Activated T-helper 1 cell treated with anti-CD3 and anti-CD28 coated beads, Interleukin-12 subunit alpha, Interleukin-12 subunit beta, Interleukin-2, Interleukin-4 antibody, amounts not matched to agents 30 ng/mL and 10 ng/mL and 1 ng/mL, durations not matched to agents 14 hours and 24 hours and 36 hours (primary cell): ENCODE results near the gene TCEAL4. TPM values are rescaled to one million over a fixed set of nuclear protein-coding genes. Genes with fewer than 3 reads are reported as not detected.

Experiments
- DNase-seq: peaks from one replicate; pipeline ENCODE4 v3.0.0; 2021; ENCODE audit warnings: low spot score
- H3K27ac Mint-ChIP-seq: one replicate; pipeline ENCODE4 v1.8.0; 2021; ENCODE audit warnings: mild to moderate bottlenecking, mixed read lengths
- H3K27me3 Mint-ChIP-seq: one replicate; pipeline ENCODE4 v1.8.0; 2022; ENCODE audit warnings: mild to moderate bottlenecking, moderate library complexity, mixed read lengths; ENCODE audit not compliant: insufficient read depth
- H3K36me3 Mint-ChIP-seq: one replicate; pipeline ENCODE4 v1.8.0; 2021; ENCODE audit warnings: low read depth, mixed read lengths
- H3K4me1 Mint-ChIP-seq: one replicate; pipeline ENCODE4 v1.8.0; 2021; ENCODE audit warnings: low read depth, mixed read lengths
- H3K4me3 Mint-ChIP-seq: one replicate; pipeline ENCODE4 v1.8.0; 2021; ENCODE audit warnings: mild to moderate bottlenecking, moderate library complexity, mixed read lengths
- H3K9me3 Mint-ChIP-seq: one replicate; pipeline ENCODE4 v1.8.0; 2021; ENCODE audit warnings: mixed read lengths
- intact Hi-C: fragments of 100-400 bp; cut with micrococcal nuclease; formaldehyde crosslinking; loops from one replicate; pipeline ENCODE4 v1.15.1; 2024
- total RNA-seq: library from RNA; stranded (reverse); gene quantifications from 2 replicates; pipeline ENCODE4 v1.2.3, GENCODE V29; 2022

TCEAL4 gene
- 3.2 and 4.1 TPM in 2 replicates for total RNA-seq

DNA sequence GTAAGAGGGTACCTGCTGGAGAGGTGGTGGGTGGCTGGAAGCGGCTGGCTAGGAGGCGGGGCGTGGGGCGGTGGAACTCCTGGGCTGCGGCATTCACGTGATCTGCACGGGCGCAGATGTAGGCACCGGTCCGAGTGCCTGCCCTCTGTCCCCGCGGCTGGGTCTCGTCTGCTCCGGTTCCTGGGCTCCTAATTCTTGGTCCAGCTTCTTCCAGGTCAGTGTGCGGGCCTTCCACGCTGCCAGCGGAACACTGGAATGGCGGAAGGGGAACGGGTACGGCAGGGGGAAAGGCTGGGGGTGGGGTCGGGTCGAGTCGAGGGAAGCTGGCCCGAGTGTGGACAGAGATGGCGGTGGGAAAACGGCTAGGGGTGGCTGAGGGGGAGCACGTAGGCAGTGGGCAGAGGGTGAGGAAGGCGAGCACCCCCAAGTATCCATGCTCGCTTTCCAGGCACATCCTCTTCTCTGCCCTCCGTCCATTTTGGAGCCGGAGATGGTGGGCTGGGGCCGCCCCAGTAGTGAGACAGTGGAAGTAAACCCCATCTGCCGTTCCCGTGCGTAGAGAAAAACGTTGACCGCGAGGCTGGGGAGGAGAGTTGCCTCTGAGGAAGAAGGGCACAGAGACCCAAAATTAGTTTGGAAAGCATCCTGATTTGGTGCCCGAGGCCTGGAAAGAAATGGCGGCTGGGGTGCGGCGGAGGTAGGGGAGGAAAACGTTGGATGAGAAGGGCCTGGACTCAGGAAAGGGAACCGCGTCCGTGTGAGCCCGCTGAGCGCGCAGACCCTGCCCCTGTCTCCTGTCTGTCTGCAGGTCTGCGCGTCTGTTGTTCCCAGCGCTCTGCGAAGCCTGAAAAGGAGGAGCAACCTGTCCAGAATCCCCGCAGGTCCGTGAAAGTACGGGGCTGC, at the start of gene TCEAL4:
TSS of gene TCEAL4 (plus strand) at position 105 of the 903 bp plus-strand sequence. CDS start 1,161 bp downstream, outside the sequence.
- H3K9me3 Mint-ChIP-seq, result no peaks in the 10 kb centered on the region
- no peak for DNase-seq
- H3K4me1 Mint-ChIP-seq, result no peaks in the 10 kb centered on the region
- H3K36me3 Mint-ChIP-seq, result no peaks in the 10 kb centered on the region
- intact Hi-C loops, result no loop called here
- H3K4me3 Mint-ChIP-seq, result peak within 1 kb of the TSS; percentile 79
- H3K27me3 Mint-ChIP-seq, result peaks cover 12% of the 10 kb centered on the region
- peak within 1 kb of the TSS; percentile 18 for H3K27ac Mint-ChIP-seq

- peaks cover 6% of the 10 kb centered on the region for H3K27me3 Mint-ChIP-seq
- intact Hi-C loops, result no loop called here
- H3K27ac Mint-ChIP-seq, result no peak overlapping the region
- H3K4me3 Mint-ChIP-seq, result no peak overlapping the region
- no peaks in the 10 kb centered on the region for H3K36me3 Mint-ChIP-seq
- no peaks in the 10 kb centered on the region for H3K9me3 Mint-ChIP-seq
- peaks cover 6% of the 10 kb centered on the region for H3K4me1 Mint-ChIP-seq
- DNase-seq, result no peak
Observed at GRCh38 chrX:103536071-103536470, 49.2 kb upstream of the TCEAL4 start.

- Mint-ChIP-seq H3K27me3 (peaks cover 6% of the 10 kb centered on the region), H3K4me3 (no peak overlapping the region), H3K36me3 (no peaks in the 10 kb centered on the region), H3K9me3 (no peaks in the 10 kb centered on the region), H3K27ac (no peak overlapping the region), H3K4me1 (peaks cover 6% of the 10 kb centered on the region)
- intact Hi-C loops, result no loop called here
- DNase-seq, result no peak
Observed at GRCh38 chrX:103536732-103537131, 48.6 kb upstream of the TCEAL4 start.

DNA sequence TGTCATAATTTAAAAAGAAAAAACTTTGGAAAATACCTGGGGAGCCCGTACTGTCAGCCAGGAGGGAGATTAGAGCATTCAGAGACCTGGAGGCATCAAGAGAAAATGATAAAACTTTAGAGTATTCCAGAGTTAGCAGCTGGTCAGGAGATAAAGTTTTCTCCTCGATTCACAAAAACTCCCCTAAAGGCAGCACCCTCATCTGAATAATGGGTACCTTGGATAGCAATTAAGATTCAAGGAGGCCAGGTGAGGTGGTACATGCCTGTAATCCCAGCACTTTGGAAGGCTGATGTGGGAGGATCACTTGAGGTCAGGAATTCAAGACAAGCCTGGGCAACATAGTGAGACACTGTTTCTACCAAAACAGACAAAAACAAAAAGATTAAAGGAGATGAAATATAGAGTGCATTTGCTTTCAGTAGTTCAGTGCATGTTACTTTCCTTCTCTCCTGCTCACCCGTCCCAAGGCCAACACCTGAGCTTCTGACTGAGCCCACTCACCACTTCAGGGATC, 47.4 kb upstream of the TCEAL4 start:
- peaks cover 2% of the 10 kb centered on the region for H3K27me3 Mint-ChIP-seq
- peaks cover 6% of the 10 kb centered on the region for H3K4me1 Mint-ChIP-seq

DNA sequence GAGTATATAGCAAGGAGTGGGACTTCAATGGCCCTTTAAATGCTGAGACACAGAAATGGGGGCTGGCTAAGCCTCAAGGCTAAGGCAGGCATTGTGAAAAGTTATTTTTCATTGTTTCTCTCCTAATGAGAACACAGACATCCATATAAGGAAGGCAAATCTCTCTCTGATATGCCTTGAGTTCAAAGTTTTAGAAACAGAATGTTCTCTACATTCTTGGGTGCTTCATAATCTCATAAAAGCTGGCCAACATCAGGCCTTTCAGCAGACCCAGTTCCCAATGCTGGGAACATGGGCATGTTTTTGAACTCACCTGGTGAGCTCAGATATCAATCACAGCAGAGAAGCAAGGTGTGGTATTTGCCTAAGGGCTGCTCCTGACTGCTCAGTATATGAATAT, 46.6 kb upstream of the TCEAL4 start:
- intact Hi-C loops, result no loop called here
- peaks cover 2% of the 10 kb centered on the region for H3K4me1 Mint-ChIP-seq
- DNase-seq, result no peak
- H3K4me3 Mint-ChIP-seq, result no peak overlapping the region
- H3K9me3 Mint-ChIP-seq, result no peaks in the 10 kb centered on the region
- no peaks in the 10 kb centered on the region for H3K36me3 Mint-ChIP-seq
- no peak overlapping the region for H3K27ac Mint-ChIP-seq
- H3K27me3 Mint-ChIP-seq, result no peaks in the 10 kb centered on the region

More for the DNA sequence above, 47.4 kb upstream of the TCEAL4 start:
- no peak for DNase-seq
- Mint-ChIP-seq H3K27ac (no peak overlapping the region), H3K36me3 (no peaks in the 10 kb centered on the region), H3K9me3 (no peaks in the 10 kb centered on the region), H3K4me3 (no peak overlapping the region)
- intact Hi-C loops, result no loop called here

- H3K9me3 Mint-ChIP-seq, result no peaks in the 10 kb centered on the region
- no peaks in the 10 kb centered on the region for H3K36me3 Mint-ChIP-seq
- no peak overlapping the region for H3K4me3 Mint-ChIP-seq
- intact Hi-C loops, result no loop called here
- H3K27ac Mint-ChIP-seq, result no peak overlapping the region
- no peaks in the 10 kb centered on the region for H3K4me1 Mint-ChIP-seq
- no peak for DNase-seq
- H3K27me3 Mint-ChIP-seq, result no peaks in the 10 kb centered on the region
Observed at GRCh38 chrX:103539695-103540094, 45.6 kb upstream of the TCEAL4 start.

DNA sequence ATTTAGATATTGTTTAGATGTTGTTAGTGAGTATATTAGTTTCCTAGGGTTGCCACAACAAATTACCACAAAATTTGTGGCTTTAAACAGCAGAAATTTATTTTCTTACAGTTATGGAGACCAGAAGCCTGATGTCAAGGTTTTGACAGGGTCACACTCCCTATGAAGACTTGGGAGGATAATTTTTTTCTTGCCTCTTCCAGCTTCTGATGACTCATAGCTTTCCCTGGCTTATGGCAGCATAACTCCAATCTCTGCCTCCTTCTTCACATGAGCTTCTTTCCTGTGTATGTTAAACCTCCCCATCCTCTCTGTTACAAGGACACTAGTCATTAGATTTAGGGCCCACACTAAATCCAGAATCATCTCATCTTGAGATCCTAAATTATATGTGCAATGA, 45.2 kb upstream of the TCEAL4 start:
- DNase-seq, result no peak
- H3K36me3 Mint-ChIP-seq, result no peaks in the 10 kb centered on the region
- H3K27me3 Mint-ChIP-seq, result no peaks in the 10 kb centered on the region
- intact Hi-C loops, result no loop called here
- H3K27ac Mint-ChIP-seq, result no peak overlapping the region
- H3K4me1 Mint-ChIP-seq, result no peaks in the 10 kb centered on the region
- H3K4me3 Mint-ChIP-seq, result no peak overlapping the region
- no peaks in the 10 kb centered on the region for H3K9me3 Mint-ChIP-seq

DNA sequence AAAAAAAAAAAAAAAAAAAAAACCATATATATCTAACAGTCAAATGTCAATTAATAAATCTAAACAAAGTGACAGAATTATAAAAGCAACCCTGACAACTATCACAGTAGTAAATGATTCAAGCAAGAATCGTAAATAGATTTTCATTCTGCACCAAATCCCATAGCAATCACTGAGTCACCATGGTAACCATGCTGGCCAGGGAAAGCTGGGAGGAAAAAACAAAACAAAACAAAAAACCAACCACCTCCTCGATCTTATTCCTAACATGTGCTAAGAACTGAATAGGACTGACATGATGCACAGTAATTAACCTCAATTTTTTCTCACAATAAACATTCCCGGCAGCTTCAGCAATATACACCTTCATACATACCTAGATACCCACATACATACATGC, 35.4 kb upstream of the TCEAL4 start:
- H3K4me3 Mint-ChIP-seq, result no peak overlapping the region
- H3K4me1 Mint-ChIP-seq, result no peaks in the 10 kb centered on the region
- H3K27ac Mint-ChIP-seq, result no peak overlapping the region
- peaks cover 1% of the 10 kb centered on the region for H3K36me3 Mint-ChIP-seq
- no peaks in the 10 kb centered on the region for H3K27me3 Mint-ChIP-seq
- no peak for DNase-seq
- intact Hi-C loops, result no loop called here
- H3K9me3 Mint-ChIP-seq, result no peaks in the 10 kb centered on the region

DNA sequence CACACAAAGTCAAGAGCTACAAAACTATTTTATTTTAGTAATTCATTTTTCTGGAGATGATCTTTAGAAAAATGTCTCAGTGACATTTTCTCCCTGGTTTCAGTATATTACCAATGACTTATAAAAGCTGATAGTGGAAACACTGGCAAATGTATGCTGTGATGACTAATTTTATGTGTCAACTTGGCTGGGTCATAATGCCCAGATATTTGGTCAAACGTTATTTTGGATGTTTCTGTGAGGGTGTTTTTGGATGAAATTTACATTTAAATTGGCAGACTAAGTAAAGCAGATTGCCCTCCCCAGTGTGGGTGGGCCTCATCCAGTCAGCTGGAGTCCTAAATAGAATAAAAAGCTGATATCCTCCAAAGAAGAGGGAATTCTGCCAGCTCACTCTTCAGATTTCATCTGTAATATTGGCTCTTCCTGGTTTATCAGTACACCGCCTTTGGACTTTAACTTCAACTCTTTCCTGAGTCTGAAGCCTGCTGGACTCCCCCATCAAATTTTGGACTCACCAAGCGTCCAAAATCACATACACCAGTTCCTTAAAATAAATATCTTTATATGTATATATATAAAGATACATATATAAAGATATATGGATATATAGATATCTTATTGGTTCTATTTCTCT, 34.8 kb upstream of the TCEAL4 start:
- H3K27ac Mint-ChIP-seq, result no peak overlapping the region
- DNase-seq, result no peak
- H3K4me1 Mint-ChIP-seq, result no peaks in the 10 kb centered on the region
- peaks cover 1% of the 10 kb centered on the region for H3K36me3 Mint-ChIP-seq
- no peaks in the 10 kb centered on the region for H3K9me3 Mint-ChIP-seq
- H3K27me3 Mint-ChIP-seq, result no peaks in the 10 kb centered on the region
- H3K4me3 Mint-ChIP-seq, result no peak overlapping the region
- intact Hi-C loops, result no loop called here

DNA sequence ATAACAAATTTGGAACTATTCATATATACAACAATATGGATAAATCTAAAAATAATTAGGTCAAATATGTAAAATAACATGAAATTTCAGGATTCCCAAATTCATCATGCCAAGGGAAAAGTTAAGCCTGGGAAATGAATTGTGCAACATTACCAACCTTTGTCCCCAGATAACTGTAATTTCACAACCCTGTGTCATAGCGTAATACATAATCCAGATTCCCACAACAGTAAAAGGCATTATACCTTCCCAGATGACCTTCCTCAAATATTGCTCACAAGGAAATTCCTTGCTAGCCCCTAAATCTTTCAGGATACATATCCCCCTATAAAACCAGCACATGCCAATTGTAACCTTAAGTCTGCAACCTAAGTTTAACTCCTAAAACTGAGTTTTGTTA, 33.1 kb upstream of the TCEAL4 start:
- no peaks in the 10 kb centered on the region for H3K4me1 Mint-ChIP-seq

GRCh38 chrX:103554687-103555424, 30.5 kb upstream of the TCEAL4 start:
- Mint-ChIP-seq H3K9me3 (no peaks in the 10 kb centered on the region), H3K27ac (peak overlapping the region; percentile 91), H3K27me3 (peaks cover 4% of the 10 kb centered on the region), H3K36me3 (peaks cover 1% of the 10 kb centered on the region), H3K4me1 (no peaks in the 10 kb centered on the region), H3K4me3 (peak overlapping the region; percentile 86)
- intact Hi-C loops, result loop anchor here (1.0 kb wide), 1 partner anchor 132 kb away; no protein-coding TSS in a partner anchor
- peak; percentile 40 for DNase-seq

More for the DNA sequence above, 33.1 kb upstream of the TCEAL4 start:
- no peak for DNase-seq
- Mint-ChIP-seq H3K36me3 (peaks cover 1% of the 10 kb centered on the region), H3K4me3 (no peak overlapping the region), H3K27ac (no peak overlapping the region), H3K27me3 (no peaks in the 10 kb centered on the region), H3K9me3 (no peaks in the 10 kb centered on the region)
- intact Hi-C loops, result no loop called here

- no peak overlapping the region for H3K4me3 Mint-ChIP-seq
Observed at GRCh38 chrX:103556963-103557612, 28.2 kb upstream of the TCEAL4 start.

More at GRCh38 chrX:103556963-103557612, 28.2 kb upstream of the TCEAL4 start:
- H3K36me3 Mint-ChIP-seq, result peaks cover 1% of the 10 kb centered on the region
- DNase-seq, result no peak
- no peaks in the 10 kb centered on the region for H3K4me1 Mint-ChIP-seq
- peaks cover 4% of the 10 kb centered on the region for H3K27me3 Mint-ChIP-seq
- intact Hi-C loops, result no loop called here
- H3K9me3 Mint-ChIP-seq, result no peaks in the 10 kb centered on the region
- H3K27ac Mint-ChIP-seq, result no peak overlapping the region
